ENCODE results near the gene HEYL. TPM values are rescaled to one million over a fixed set of nuclear protein-coding genes. Genes with fewer than 3 reads are reported as not detected.

HEYL gene
- total RNA-seq, 1 donor from 2014 or later = 1.1 TPM

- Histone ChIP-seq H3K4me1 (ENCODE audit: insufficient read depth, low read length) (no peaks in the 10 kb centered on the region), H3K36me3 (ENCODE audit: insufficient read depth, low read length) (no peaks in the 10 kb centered on the region), H3K27me3 (ENCODE audit: insufficient read depth, low read length) (no peaks in the 10 kb centered on the region), H3K27ac (ENCODE audit: low read depth, low read length) (no peak overlapping the region), H3K4me3 (ENCODE audit: insufficient read depth, low read depth, low read length) (no peak overlapping the region), H3K4me2 (ENCODE audit: low read length) (no peak overlapping the region), H3K79me2 (ENCODE audit: insufficient read depth, low read length) (no peaks in the 10 kb centered on the region), H2AFZ (ENCODE audit: low read depth, low read length) (no peak overlapping the region), H3K9ac (ENCODE audit: low read length) (no peak overlapping the region), H4K20me1 (ENCODE audit: insufficient read depth, low read length) (no peaks in the 10 kb centered on the region), H3K9me3 (ENCODE audit: insufficient read depth, low read depth, low read length) (no peaks in the 10 kb centered on the region)
- TF ChIP-seq, protein P1, sequence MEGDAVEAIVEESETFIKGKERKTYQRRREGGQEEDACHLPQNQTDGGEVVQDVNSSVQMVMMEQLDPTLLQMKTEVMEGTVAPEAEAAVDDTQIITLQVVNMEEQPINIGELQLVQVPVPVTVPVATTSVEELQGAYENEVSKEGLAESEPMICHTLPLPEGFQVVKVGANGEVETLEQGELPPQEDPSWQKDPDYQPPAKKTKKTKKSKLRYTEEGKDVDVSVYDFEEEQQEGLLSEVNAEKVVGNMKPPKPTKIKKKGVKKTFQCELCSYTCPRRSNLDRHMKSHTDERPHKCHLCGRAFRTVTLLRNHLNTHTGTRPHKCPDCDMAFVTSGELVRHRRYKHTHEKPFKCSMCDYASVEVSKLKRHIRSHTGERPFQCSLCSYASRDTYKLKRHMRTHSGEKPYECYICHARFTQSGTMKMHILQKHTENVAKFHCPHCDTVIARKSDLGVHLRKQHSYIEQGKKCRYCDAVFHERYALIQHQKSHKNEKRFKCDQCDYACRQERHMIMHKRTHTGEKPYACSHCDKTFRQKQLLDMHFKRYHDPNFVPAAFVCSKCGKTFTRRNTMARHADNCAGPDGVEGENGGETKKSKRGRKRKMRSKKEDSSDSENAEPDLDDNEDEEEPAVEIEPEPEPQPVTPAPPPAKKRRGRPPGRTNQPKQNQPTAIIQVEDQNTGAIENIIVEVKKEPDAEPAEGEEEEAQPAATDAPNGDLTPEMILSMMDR (IDR thresholded peaks at IDR 0.05; ENCODE audit: insufficient read depth, low read depth, low read length) = no peak
- TF ChIP-seq EZH2 (IDR thresholded peaks at IDR 0.05; ENCODE audit: insufficient read depth, low read length) = no peak
- Mint-ChIP-seq H3K4me3 (ENCODE audit: unreplicated experiment) (no peak overlapping the region), H3K27me3 (ENCODE audit: low read depth, unreplicated experiment) (peaks cover 6% of the 10 kb centered on the region), H3K4me1 (ENCODE audit: low read depth, unreplicated experiment) (no peaks in the 10 kb centered on the region), H3K36me3 (ENCODE audit: low read depth, unreplicated experiment) (no peaks in the 10 kb centered on the region), H3K9me3 (ENCODE audit: unreplicated experiment) (peaks cover 4% of the 10 kb centered on the region), H3K27ac (ENCODE audit: unreplicated experiment) (no peak overlapping the region)
- FAIRE-seq (no peak), DNase-seq (ENCODE audit: low read depth) (no peak)
Measured at GRCh38 chr1:39617488-39618049, 21.9 kb downstream of the HEYL start.

DNA sequence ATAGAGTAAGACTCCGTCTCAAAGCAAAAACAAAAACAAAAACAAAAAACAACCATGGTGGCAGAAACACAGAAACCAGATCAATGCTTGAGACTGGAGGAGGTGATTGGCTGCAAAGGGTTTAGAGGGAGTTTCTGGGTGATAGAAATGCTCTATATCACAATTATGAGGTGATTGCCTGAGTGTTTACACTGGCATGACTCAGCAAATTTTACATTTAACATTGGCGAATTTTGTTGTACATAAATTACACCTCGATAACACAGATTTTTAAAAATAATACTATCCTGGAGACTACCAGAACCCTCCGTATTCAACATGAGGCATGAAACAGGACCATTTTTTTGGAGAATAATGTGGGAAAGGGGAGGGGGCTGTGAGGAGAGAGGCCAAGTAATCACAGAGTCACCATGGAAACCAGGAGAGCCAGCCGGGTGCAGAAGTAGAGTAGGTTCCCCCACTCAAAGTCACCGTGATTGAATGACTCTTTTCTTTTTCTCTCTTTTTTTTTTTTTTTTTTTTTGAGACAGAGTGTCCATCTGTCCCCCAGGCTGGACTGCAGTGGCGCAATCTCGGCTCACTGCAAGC, 24.3 kb downstream of the HEYL start:
- Histone ChIP-seq H3K27me3 (ENCODE audit: insufficient read depth, low read length) (no peaks in the 10 kb centered on the region), H3K9me3 (ENCODE audit: insufficient read depth, low read depth, low read length) (no peaks in the 10 kb centered on the region), H3K4me1 (ENCODE audit: insufficient read depth, low read length) (no peaks in the 10 kb centered on the region), H3K9ac (ENCODE audit: low read length) (no peak overlapping the region), H4K20me1 (ENCODE audit: insufficient read depth, low read length) (no peaks in the 10 kb centered on the region), H3K79me2 (ENCODE audit: insufficient read depth, low read length) (no peaks in the 10 kb centered on the region), H2AFZ (ENCODE audit: low read depth, low read length) (no peak overlapping the region), H3K27ac (ENCODE audit: low read depth, low read length) (no peak overlapping the region), H3K36me3 (ENCODE audit: insufficient read depth, low read length) (no peaks in the 10 kb centered on the region), H3K4me3 (ENCODE audit: insufficient read depth, low read depth, low read length) (no peak overlapping the region), H3K4me2 (ENCODE audit: low read length) (no peak overlapping the region)
- no peak overlapping the region for H3K4me3 Mint-ChIP-seq (ENCODE audit: unreplicated experiment)
- H3K27ac Mint-ChIP-seq (ENCODE audit: unreplicated experiment) = no peak overlapping the region
- no peak for TF ChIP-seq EZH2 (IDR thresholded peaks at IDR 0.05; ENCODE audit: insufficient read depth, low read length)
- TF ChIP-seq, protein P1 (IDR thresholded peaks at IDR 0.05; ENCODE audit: insufficient read depth, low read depth, low read length) = no peak
- H3K4me1 Mint-ChIP-seq (ENCODE audit: low read depth, unreplicated experiment) = no peaks in the 10 kb centered on the region
- no peak for FAIRE-seq
- peaks cover 16% of the 10 kb centered on the region for H3K27me3 Mint-ChIP-seq (ENCODE audit: low read depth, unreplicated experiment)
- no peak for DNase-seq (ENCODE audit: low read depth)
- H3K9me3 Mint-ChIP-seq (ENCODE audit: unreplicated experiment) = peaks cover 8% of the 10 kb centered on the region
- peaks cover 5% of the 10 kb centered on the region for H3K36me3 Mint-ChIP-seq (ENCODE audit: low read depth, unreplicated experiment)

- Histone ChIP-seq H3K4me3 (ENCODE audit: insufficient read depth, low read depth, low read length) (no peak overlapping the region), H4K20me1 (ENCODE audit: insufficient read depth, low read length) (no peaks in the 10 kb centered on the region), H3K27me3 (ENCODE audit: insufficient read depth, low read length) (no peaks in the 10 kb centered on the region), H3K9ac (ENCODE audit: low read length) (no peak overlapping the region), H3K27ac (ENCODE audit: low read depth, low read length) (no peak overlapping the region), H3K9me3 (ENCODE audit: insufficient read depth, low read depth, low read length) (no peaks in the 10 kb centered on the region), H2AFZ (ENCODE audit: low read depth, low read length) (no peak overlapping the region), H3K4me2 (ENCODE audit: low read length) (no peak overlapping the region), H3K4me1 (ENCODE audit: insufficient read depth, low read length) (no peaks in the 10 kb centered on the region), H3K36me3 (ENCODE audit: insufficient read depth, low read length) (no peaks in the 10 kb centered on the region), H3K79me2 (ENCODE audit: insufficient read depth, low read length) (no peaks in the 10 kb centered on the region)
- FAIRE-seq (no peak), DNase-seq (ENCODE audit: low read depth) (no peak)
- TF ChIP-seq EZH2 (IDR thresholded peaks at IDR 0.05; ENCODE audit: insufficient read depth, low read length) = no peak
- TF ChIP-seq, protein P1 (IDR thresholded peaks at IDR 0.05; ENCODE audit: insufficient read depth, low read depth, low read length) = no peak
- Mint-ChIP-seq H3K36me3 (ENCODE audit: low read depth, unreplicated experiment) (peaks cover 5% of the 10 kb centered on the region), H3K4me1 (ENCODE audit: low read depth, unreplicated experiment) (no peaks in the 10 kb centered on the region), H3K4me3 (ENCODE audit: unreplicated experiment) (no peak overlapping the region), H3K27ac (ENCODE audit: unreplicated experiment) (no peak overlapping the region), H3K27me3 (ENCODE audit: low read depth, unreplicated experiment) (peaks cover 19% of the 10 kb centered on the region), H3K9me3 (ENCODE audit: unreplicated experiment) (peaks cover 8% of the 10 kb centered on the region)
Measured at GRCh38 chr1:39614488-39614887, 25.0 kb downstream of the HEYL start.
